T follicular helper cell (primary cell): ENCODE data around the gene PPP2R2C.

Experiments used
- DNase-seq: peaks from one replicate; pipeline ENCODE4 v3.0.0-alpha.2; 2020; ENCODE audit warnings: low read depth

Gene PPP2R2C

DNA sequence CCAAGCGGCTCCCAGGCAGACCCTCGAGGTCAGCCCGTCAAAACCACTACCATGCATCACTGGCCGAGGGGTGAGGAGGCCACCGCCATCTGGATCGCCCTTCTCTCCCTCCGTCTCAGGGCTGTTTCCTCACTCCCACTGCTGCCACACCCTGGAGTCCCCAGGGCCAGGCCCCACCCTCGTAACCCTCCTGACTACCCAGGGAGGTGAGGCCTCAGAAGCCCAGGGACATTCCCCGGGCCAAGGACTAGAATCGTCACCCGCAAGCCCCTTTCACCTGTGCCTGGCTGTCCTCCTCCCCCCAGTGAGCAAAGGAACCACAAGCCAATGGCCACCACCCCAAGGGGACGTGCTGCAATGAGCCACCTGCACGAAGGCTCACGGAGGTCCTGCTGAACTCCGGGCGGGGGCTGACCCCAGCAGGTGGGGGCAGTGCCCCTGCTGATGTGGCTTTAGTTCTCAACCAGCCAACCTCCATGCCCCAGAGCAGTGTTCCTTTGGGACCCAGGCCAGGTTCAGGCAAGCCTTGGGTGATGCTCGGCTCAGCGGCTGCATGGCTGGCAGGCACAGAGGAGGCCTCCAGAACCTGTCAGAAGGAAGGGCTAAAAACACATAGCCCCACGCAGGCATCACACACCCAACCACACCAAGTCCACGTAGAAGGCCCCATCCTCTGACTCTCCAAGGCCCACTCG lies 23.8 kb downstream of the PPP2R2C start:
- no peak for DNase-seq

DNA sequence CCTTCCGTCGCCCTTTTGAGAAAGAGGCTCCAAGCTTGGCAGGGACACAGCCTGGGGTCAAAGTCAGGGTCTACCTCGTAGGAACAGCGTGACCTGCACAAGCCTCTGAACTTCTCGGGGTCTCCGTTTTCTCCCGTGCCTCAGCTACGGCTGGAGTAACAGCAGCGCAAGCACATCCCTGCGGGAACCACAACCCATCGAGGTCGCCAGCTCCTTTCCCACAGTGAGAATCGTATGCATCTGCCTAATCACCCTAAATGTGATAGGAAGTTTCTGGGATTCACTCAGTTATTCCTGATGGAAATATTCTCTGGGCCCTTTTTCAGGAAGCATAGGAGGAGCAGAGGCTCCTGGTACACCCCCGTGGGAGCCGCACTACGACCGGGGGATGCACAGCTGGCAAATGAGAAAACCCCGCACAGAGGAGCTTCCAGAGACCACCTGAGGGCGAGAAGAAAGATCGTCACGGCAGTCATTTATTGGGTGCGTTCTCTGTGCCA lies 24.7 kb downstream of the PPP2R2C start:
- DNase-seq = no peak

DNA sequence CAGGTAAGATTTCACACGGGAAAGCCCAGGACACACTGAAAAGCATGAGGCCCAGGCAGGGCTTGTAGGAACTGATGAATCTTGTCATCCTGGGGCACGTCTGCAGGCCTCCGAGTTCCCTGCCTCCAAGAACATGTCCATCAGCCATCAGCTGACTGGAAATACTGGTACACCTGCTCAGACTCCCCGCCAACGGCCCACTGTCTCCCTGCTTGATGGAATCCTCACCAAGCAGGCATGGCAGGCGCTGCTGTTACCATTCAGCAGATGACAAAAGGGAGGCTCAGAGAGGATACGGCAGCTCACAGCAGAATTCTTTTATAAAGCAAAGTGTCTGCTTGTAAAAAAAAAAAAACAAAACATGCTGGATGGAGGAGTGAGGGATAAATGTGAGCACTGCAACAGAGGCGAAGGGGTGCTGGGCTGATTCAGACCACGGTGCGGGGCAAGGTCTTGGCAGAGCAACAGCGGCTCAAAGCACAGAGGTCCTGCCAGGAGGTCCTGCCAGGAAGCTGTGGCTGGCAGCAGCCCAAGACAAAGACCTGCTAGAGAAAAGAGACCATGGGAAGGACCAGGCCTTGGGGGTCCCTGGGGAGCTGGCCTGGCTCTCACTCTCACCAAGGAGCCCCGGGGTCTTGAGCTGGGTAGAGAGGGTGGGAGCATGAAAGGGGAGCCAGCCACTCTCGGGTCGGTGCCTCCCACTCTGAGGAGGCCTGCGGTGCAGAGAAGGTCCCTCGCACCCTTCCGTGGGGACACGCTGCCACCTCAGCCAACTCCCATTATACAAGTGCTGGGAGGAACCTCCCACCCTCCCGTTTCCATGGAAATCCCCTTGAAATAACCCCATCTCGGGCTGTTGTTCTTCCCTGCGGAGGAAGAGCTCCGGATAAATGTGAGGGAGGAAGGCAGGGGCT lies 25.6 kb downstream of the PPP2R2C start:
- no peak for DNase-seq

DNA sequence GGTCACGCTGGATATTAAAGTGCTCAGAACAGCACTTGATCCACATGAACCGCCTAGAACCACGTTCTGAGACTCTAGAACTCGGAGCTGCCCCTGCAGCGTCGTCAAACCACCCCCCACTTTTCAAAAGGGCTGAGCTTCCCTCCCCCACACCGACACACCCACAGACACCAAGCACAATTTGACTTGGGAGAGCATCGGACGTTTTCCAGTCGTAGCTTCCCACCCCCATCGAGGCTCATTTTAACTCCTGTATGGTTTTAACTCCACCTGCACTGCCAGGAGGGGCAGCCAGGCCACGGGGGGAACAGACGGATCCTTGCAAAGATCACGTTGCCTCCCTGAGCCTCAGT lies 26.3 kb downstream of the PPP2R2C start:
- no peak for DNase-seq

DNA sequence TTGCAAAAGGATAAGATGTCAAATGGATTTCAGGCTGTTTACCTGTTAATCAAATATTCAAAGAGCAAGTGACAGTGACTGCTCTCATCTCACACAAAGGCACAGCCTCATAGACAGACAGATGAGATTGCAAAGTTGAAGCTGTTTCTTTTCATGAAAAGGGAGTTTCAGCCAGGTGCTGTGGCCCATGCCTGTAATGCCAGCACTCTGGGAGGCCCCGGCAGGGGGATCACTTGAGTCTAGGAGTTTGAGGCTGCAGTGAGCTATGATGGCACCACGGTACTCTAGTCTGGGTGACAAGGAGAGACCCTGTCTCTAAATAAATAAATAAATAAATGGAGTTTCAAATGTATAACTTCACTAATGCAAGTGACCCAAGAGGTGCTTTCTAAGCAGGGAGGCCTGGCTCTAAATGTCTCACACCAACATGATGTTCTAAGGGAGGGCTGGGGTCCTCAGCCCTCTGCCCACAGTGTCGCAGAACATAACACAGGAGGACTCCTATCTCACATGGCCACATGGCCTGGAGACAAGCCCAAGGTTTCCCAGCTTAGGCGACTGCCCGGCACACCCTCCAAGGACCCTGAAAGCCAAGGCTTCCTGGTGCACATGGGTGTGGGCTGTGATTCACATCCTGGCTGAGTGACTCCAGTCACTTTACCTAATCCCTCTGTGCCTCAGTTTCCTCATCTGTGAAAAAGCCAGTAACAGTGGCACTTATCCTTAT lies 26.8 kb downstream of the PPP2R2C start:
- no peak for DNase-seq

DNA sequence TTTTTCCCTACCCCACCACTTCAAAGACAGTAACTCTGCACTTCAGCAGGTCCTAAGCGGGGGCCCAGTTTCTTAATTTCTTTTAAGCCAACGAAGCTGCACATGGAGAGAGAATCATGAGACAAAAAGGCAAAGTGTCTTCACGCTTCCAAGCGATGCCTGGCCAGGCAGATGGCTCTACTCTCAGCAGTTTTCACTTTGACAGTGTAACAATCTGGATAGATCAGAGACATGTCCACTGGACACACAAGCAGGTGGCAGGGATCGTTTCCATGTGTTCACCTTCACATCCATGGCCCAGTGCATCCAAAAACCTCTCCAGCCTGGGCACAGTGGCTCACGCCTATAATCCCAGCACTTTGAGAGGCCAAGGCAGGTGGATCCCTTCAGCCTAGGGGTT lies 27.8 kb downstream of the PPP2R2C start:
- DNase-seq = no peak

DNA sequence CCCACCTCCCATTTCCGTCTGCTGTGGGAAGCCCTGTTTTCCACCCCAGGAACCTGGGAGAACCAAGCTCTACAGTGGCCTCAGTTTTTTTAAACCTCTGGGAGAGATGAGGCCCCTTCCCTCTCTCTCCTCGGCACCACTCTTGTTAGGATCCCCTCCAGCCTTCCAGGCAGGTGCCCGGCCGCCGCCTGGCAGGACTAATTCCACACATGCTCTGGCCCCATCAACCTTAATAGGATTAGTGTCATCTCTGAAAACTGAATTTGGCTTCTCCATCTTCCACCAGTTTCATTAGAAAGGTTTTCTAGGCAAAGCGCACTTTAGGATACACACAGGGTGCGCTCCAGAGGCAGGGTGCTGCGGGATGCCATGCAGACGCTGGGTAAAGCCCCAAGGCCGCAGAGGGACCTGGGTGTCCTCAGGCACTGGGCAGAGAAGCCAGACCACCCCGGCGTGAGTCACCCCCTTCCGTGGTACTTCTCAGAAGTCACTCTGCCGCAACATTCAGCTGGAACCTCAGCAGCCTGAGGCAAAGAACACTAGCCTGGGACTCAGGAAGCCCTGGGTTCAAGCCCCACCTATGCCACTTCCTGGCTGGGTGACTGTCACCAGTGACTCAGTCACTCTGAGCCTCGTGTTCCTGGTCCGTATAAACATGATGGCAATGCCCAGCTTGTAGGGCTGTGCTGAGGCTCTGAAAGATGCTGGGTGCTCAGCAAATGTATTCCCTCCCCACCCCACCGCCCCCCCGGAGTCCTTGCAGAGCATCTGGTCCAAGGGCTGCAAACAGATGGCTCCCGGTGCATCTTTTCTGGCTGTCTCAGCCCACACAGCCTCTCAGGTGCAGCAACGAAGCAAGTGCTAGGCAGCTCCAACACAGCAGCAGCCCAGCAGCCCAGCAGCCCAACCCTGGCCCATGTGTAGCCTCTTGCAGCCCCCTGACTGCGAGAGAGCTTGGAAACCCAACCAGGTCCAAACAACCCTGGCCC lies 29.1 kb downstream of the PPP2R2C start:
- DNase-seq = no peak

DNA sequence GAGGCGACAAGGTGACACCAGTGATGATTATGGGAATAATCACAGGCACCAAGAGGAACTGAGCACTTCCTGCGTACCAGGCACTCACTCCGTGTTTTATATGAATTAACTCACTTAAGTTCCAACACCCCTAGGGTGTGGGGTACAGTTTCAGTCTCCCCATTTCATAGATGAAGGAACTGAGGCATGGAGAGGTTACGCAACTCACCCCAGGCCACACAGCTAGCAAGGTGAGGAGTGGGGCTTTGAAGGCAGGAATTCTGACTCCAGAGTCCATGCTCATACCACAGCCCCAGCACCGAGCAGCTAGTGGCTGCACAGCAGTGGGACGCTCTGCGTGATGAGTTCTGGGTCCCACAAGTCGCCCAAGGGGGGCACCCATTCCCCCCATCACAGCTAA lies 29.9 kb downstream of the PPP2R2C start:
- no peak for DNase-seq

DNA sequence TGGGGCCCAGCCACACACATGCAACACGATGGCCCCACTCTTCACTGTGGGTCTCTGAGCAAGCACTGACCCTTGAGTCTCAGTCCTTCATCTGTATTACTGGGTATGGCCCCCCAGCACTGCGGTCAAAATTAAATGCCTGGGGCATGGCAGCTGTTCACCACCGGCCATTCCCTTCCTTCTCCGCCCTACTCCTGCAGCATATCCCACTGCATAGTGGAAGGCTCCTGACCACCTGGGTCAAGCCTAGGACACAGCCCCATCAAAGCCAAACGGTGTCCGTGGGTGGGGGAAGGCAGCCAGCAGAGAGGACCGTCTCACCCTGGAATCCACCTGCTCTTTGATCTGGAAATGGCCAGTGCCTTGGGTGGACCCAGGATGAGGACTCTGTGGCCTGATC lies 30.7 kb downstream of the PPP2R2C start:
- no peak for DNase-seq

DNA sequence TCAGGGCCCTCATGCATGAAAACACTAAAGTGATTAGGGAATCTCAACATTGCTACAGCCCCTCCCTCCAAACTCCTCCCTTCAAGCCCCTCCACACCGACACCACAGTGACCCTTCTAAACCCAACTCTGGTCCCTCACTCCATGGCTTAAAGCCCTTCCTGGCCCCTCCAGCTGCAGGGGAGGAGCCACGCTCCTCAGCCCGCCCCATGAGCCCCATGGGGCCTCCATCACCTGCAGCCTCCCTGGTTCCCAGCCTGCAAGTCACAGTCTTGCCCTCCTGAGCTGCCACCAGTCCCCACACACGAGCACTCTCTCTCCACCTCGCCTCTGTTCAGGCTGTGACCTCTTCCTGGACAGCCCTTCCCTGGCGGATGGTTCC lies 31.2 kb downstream of the PPP2R2C start:
- DNase-seq = no peak

DNA sequence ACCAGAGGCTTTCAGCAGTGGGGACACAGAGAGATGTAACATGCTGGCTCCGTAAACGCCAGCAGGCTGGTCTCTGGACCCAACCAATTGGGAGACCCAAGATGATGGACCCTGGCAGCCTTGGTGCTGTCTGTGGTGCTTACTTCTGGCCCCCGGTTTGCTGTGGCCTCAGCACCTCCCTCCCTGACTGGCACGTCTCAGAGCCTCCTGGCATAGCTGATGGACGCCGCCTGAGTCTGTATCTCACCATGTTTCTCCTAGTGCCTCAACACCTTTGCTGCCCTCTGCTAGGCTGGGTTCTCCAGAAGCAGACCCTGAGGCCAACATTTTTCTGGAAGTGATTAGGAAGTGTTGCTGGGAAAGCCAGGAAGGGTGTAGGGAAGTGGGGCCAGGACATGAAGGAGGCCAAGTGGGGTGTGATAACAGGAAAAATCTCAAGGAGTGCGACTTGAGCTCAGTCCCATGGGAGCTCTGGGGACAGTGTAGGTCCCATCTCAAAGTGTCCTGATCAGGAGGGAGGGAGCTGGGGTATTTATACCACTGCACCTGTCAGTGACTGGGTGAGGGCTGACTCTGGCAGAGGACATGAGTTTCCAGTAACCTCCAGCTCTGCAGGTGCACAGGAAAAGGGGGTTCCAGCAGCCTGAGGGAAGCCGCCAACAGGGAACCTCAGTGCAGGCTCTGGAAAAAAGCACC lies 31.8 kb downstream of the PPP2R2C start:
- DNase-seq = no peak

DNA sequence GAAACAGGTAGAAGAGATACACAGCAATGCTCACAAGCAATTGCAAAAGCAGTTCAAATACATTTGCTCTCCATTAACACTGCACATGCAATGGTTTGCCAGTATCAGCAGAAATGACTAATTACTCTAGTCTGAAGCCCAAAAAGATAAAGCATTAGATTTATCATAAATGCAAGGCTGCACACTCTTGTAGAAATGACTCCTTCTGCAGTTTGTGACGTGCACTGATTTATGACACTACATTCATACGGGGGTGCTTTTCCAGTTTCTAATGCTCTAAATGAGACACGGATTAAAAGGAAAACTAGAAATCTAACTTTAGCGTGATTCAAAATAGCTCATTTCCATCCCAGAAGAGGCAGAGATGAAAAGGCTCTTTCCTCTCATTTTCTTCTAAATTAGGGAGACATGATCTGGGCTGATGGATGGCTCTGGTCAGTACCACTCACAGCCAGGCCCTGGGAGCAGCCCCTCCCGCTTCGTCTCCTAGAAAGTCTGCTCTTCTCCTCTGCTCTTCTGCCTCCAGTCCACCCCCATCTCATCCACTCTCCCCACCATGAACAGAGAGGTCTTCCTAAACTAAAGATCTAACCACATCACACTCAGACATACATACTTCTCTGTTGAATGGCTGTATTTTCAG lies 33.2 kb downstream of the PPP2R2C start:
- no peak for DNase-seq

DNA sequence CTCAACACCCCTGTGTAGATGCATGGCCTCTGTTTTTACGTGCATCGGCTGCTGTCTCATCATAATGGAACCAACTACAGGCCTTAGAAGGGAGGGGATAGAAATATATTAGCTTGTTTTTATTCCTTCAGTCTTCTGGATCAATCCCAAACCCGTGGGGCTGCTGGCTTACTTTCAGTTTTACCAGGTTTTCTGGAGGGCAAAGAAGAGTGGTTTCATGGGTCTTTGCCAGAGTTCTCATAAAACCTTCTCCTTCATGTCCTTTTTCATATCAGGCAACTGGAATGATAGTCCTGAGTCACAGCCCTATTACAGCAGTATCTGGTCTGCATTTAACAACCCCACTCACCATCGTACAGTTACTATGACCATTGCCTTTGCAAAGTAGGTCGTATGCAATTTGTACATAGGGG lies 34.6 kb downstream of the PPP2R2C start:
- DNase-seq = no peak

DNA sequence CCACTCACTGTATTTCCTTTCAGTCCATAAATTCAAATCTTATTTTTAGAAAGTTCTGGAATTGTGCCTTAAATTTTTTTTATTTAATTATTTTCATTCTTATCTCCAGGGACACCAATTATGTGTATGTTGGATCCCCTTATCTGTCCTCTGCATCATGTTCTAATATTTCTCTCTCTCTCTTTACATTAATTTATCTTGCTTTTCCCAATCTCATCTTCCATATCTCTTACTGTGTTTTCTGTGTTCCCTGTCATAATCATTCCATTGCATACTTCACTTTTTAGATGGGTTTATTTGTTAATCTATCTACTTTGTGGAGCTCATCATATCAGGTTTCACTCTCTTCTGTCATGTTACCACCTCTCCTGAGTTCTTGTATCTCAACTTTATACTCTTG lies 37.4 kb downstream of the PPP2R2C start:
- DNase-seq = no peak

DNA sequence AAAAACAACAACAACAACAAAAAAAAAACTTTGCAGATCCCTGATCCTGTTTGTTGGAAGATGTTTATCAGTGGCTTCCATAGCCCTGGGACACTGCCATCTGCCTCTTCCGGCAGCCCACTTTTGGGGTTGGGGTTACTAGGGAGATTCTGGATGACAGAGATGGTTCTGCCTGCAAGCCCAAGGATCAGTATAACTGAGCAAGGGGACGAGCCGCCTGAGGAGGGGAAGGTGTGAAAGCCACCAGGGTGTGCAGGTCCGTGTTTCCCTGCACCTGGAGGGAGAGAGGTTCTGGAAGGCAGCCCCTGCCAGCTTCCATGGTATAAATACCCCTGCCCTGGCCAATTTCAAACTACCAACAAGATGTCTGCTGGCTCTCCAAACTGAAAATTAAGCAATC lies 41.5 kb downstream of the PPP2R2C start:
- no peak for DNase-seq

DNA sequence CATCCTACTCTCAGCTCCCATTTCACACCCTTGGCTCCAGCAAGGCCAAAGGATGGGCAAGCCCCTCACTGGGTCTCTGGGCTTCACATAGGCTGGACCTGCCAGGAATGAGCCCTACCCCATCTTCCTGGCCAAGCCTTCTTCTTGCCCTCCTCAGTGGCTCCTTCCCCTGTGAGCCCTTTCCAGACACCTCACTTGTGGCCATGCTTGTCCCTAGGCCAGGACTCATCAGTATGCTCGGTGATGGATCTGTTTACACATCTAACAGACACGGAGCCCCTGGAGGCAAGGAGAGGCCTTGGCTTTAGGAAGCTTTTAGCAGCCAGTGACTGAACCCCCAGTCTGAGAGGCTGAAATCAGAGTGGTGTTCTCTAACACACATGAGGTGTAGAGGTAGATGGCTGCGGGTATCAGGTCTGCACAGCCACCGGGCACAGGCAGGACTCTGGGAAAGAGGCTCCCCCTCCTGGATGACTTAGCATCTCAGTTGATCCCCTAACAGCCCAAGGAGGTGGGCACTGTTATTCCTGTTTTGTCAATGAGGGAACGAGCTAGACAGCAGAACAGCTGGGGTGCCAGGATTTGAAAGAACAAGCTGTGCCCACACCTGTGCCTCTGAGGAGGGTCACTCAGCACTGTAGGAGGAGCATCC lies 44.8 kb downstream of the PPP2R2C start:
- no peak for DNase-seq

DNA sequence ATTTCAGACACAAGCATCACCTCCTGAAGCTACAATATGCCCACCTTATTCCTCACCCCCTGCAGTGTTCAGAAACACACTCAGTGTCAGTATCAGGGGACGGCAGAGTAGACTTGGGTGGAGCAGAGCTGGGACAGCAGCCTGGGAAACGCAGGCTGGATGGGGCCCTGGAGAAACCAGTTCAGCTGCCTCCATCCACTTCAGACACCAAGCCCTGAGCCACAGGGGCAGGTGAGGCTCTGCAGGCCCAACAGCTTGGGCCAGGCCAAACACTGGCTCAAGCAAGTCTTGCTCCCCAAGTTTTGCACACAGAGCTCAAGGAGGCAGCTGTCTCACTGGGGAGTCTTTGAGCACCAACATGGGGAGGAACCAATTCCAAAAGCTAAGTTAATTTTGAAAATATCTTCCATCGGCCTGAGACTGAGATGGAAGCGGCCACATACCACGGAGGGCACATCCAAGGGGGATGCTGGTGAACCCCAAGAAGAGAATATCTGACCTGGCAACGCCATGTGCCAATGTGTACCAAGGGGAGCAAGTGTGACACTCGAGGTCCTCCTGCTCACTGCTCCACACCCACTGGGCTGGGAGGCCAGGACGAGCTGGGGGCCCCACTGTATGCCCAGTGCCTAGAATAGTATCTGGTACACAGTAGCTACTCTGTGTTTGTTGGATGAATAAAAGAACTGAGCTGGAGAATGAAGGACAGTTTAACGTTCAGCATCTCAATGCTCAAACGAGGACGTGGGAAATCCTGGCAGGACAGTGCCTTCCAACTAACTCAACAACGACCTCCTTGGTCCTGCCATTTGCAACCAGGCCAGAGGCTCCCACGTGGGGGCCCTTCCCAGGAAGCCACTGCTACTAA lies 45.6 kb downstream of the PPP2R2C start:
- DNase-seq = no peak

DNA sequence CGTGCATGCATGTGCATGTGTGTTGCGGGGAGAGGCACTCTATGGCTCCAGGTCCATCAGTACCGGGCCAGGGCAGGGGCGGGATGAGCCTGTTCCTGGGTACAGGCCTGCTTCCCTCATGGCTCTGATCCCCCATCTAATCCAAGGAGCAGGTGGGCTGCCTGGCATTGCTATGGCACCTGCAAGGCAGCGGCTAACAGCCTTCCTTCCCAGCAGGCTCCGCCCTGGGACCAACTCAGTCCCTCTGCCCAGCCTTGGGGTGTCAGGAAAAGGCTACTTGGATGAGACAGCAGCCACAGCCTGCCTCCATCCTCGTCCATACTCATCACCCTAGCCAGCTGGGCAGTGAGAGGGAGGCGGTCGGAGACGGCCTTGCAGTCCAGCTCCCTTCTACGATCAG lies 46.5 kb downstream of the PPP2R2C start:
- no peak for DNase-seq

DNA sequence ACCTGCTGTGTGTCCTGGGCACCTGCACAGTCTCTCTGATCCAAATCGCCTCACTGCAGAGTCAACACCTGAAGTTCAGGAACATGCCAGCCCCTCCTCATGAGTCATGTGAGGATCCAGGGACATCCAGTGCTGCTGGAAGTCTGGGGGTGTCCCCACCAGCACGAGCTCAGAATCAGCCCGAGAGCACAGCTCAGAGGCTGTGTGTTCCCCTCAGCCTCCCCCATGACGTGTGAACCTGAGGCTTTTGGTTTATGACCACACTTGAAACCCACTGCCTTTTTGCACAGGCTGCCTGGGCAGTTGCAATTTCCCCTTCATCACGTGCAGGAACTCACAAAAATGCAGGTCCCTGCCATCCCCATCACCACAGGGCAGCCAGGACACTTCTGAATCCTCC lies 47.1 kb downstream of the PPP2R2C start:
- no peak for DNase-seq
